DMS153 (cell line): ENCODE data around the gene BTBD9.

Experiments used
- DNase-seq: peaks from one replicate; lab custom pipeline; 2025; lab: John Stamatoyannopoulos, UW

BTBD9 gene

GRCh38 chr6:38554700-38555413 is 84.9 kb downstream of the BTBD9 start:
- no peak for DNase-seq

DNA sequence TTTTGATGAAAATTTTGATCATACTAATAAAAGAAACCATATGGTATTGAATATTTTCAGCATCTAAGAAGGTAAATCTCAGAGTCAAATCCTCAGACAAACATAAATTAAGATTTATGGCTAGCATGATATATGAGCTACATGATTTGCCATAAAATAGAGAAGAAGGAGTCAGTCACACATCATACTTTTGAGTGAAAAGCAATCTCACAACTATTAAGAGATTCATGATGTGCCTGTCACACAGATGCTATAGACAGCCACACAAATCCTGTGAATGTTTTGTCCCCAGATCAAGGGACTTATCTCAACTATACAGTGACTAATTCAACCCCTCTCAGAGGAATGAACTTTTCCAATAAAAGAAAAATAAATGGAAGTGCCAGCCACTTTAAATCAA is 85.7 kb downstream of the BTBD9 start:
- DNase-seq, result no peak

DNA sequence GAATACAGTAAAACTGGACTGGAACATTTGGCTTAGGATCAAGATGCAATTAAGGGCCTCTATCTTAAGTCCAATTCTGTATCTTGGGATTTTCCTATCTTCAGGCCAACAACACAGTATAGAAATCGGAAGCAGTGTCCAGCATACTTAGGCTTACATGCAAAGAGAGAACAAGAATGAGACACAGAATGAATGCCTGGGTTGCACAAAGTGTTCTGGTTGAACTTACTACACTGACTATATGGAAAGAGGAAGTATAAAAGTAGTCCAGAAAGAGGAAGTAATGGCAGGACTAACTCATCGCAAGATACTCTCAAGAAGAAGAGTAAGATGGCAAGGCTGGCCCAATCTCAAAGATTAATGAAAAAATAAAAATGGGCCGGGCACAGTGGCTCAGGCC is 87.6 kb downstream of the BTBD9 start:
- no peak for DNase-seq

GRCh38 chr6:38549795-38550194 is 89.9 kb downstream of the BTBD9 start:
- DNase-seq, result no peak

- DNase-seq, result no peak
These were observed 90.5 kb downstream of the BTBD9 start for GRCh38 chr6:38549180-38549579.

DNA sequence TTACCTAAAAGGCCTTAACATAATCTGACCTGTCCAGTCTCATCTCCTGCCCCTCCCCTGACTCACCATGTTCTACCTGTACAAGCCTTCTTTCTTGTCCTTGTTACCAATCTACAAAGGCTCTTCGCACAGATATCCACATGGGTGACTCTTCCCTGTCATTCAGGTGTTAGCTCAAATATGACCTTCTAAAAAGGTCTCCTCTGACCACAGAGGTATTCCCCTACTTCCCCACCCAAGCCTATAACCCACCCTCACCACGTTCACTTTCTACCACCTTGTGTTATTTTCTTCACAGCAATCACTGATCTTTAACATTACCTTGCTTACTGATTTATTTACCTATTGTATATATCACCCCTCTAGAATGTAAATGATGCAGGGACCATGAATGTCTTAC is 96.7 kb downstream of the BTBD9 start:
- DNase-seq, result no peak

GRCh38 chr6:38542031-38542430 is 97.7 kb downstream of the BTBD9 start:
- DNase-seq, result no peak

DNA sequence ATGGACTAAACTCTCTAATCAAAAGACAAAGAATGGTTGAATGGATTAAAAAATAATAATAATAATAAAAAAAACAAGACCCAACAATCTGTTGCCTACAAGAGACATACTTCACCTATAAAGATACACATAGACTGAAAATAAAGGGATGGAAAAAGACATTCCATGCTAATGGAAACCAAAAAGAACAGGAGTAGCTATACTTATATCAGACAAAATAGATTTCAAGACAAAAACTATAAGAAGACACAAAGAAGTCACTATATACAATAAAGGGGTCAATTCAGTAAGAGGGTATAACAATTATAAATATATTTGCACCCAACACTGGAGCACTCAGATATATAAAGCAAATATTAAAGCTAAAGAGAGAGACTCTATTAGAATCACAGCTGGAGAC is 106.7 kb downstream of the BTBD9 start:
- no peak for DNase-seq

- DNase-seq, result no peak
These were observed 108.6 kb downstream of the BTBD9 start for GRCh38 chr6:38531134-38531533.

DNA sequence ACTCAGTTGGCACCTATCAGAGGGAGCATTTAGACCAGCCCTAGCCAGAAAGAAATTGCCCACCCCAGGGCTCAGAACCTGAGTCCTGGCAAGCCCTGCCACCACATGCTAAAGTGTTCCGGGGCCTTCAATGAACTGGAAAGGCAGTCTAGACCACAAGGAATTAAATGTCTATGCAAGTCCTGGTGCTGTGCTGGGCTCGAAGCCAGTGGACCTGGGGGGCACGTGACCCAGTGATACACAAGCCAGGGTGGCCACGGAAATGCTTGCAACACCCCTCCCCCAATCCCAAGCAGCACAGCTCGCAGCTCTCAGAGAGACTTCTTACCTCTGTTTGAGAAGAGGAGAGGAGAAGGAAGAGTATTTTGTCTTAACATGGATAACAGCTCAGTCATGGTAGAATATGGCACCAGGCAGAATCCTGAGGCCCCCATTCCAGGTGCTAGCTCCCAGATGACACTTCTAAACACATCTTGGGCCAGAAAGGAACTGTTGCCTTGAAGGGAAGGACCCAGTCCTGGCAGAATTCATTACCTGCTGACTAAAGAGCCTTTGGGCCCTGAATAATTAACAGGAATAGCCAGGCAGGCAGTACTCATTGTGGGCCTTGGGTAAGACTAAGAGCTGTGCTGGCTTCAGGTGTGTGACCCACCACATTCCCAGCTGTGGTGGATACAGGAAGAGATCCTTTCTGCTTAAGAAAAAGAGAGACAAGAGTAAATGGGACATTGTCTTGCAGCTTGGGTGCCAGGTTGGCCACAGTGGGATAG is 111.3 kb downstream of the BTBD9 start:
- no peak for DNase-seq

DNA sequence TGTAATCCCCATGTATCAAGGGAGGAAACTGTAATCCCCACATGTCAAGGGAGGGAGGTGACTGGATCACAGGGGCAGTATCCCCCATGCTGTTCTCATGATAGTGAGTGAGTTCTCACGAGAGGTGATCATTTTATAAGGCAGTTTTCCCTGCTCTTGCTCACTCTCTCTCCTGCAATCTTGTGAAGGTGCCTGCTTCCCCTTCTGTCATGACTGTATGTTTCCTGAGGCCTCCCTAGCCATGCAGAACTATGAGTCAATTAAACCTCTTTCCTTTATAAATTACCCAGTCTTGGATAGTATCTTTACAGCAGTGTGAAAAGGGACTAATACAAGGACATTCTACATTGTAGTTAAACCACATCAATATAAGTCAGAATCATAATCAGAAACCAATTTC is 112.4 kb downstream of the BTBD9 start:
- no peak for DNase-seq

- no peak for DNase-seq
These were observed 113.8 kb downstream of the BTBD9 start for GRCh38 chr6:38525888-38526287.

DNA sequence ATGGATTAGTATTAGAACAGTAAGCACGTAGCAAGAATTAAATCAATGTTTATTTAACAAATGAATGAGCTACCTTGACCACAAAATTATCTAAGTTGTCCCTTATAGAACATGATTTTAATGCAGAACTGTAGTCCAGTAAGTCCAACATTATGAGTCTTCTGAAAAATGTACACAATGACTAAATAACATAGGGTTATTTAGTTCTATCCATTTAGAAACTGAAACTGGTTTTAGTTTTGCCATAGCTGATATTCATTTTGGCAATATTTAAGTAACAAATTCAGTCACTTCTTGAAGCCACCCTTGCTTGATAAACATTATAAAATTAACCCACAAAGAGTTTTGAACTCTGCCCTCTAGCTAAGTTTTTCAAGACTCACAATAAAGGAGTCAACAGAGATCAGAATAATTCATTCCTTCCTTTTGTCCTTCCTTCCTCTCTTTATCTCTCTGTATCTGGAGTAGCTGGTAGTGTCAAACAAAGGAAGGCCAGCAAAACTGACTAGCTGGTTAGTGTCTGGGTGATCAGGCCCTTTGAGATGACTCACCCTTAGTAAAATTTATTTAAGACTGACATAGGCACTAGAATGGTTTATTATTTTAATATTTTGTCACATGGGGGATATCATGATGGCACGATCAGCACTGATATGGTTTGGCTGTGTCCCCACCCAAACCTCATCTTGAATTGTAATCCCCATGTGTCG is 115.1 kb downstream of the BTBD9 start:
- DNase-seq, result no peak

DNA sequence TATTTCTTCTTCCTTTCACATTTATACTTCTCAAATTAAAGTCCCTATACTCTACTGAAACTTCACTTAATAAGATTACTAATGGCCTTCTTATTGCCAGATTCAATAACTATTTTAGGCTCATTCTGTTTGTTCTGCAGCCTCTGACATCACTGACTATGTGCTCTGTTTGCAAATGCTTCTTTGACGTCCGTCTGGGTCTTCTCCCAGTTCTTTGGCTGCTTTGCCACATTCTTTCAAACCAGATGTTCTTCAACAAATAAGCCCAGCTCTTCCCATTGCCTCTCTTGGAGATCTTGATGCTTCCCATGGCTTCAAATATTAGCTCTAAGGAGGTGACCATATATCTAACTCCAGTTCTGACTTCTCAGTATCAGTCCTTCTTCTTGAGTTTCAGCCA is 117.4 kb downstream of the BTBD9 start:
- no peak for DNase-seq

DNA sequence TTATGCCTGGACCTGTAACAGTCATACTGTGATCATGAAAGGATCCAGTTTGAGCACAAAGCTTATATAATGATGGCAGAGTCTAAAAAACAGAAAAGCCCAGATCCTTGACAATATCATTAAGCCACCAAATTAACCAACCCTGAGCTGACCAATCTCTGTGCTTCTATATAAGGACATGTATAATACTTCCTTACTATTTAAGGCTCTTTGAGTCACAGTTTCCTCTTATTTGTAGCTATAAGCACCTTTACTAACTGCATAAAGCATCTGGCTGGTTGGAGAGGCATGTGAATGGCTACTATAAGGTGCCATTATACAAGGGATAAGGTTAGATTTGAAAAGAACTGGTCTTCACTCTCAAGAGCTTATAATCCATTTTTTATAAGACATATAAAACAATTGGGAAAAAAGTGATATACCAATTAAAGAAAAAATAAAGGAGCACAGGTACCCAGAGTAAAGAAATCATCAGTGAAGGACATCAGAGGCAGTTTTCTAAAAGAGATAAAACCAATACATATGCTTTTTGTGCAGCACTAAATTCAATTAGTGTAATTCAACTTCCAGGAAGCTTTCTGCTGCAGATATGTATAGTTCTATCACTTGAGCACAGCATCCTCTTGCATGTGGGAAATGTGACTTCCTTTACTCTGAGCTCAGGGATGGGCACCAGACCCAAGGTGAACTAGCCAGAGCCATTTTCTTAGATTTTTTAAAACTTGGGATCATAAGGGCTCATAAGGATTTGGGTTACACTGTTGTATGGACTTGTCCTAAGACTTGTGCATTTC is 121.0 kb downstream of the BTBD9 start:
- DNase-seq, result no peak

DNA sequence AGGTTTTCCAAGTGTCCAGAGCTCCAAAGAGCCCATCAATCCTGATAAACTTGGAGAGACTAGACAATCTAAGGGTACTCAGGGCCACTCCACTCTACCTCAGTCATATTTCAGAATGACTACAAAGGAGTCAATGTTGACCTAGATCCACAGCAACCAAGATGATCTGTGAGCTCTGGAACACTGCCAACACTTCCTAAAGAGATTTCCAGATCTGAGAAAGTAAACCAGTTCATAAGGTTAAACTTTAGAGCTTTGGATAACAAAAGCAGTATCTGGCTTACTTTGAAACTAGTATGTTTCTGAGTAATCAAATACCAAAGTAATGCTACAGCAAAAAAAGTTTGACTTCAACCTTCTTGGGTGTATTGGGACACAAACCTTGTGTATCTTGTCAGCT is 122.7 kb downstream of the BTBD9 start:
- DNase-seq, result no peak

- DNase-seq, result no peak
These were observed 125.3 kb downstream of the BTBD9 start for GRCh38 chr6:38514399-38514798.

GRCh38 chr6:38512211-38512610 is 127.5 kb downstream of the BTBD9 start:
- no peak for DNase-seq

GRCh38 chr6:38510205-38510604 is 129.5 kb downstream of the BTBD9 start:
- no peak for DNase-seq

- DNase-seq, result no peak
These were observed 130.0 kb downstream of the BTBD9 start for GRCh38 chr6:38509713-38510112.

DNA sequence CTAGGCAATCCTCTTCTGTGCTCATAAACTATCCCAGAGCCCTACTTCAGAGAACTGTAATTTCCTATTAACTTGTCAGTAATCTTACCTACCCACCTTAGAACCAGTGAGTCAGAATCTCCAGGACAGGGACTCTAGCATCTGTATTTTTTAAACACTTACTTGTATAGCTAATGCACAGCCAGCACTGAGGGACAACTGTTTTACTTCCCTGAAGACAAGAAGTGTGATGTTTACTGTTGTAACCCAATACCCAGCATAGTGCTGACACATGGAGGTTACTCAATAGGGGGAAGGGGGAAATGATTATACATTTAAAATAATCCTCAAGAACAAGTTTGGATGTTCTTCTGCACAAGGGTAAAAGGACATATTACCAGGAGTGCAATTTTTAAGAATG is 130.8 kb downstream of the BTBD9 start:
- DNase-seq, result peak; percentile 76

DNA sequence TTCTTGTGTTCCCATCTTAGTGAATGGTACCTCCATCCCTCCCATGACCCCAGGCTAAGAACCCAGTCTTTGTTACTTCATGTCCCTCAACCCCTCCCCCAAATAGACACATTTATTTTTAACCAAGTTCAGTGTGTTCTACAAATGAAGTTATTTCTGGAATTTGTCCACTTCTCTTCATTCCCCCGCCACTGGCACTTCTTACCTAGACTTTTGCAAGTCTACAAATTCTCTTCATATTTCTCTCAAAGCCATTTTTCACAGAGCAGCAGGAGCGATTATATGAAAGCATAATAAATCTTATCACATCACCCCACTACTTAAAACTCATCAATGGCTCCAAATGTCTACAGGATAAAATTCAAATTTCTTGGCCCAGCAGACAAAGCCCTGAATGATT is 131.4 kb downstream of the BTBD9 start:
- no peak for DNase-seq
